Endothelial cell of umbilical vein (primary cell): ENCODE measurements around the gene PAPPA2. TPM values are rescaled to one million over a fixed set of nuclear protein-coding genes. Genes with fewer than 3 reads are reported as not detected.

ENCODE experiments used
- BruUV-seq: library from RNA; stranded (reverse); fragments of 400-500 nt; replicated peaks from 2 replicates; lab custom pipeline; 2021; lab: Mats Ljungman, UMichigan
- CTCF ChIA-PET: fragments of 300-600, 350-600 bp; sonication (Branson Sonifier 250); formaldehyde crosslinking; loops from one replicate; lab custom pipeline; 2021; ENCODE audit warnings: antibody characterized with exemption, inconsistent platforms; lab: Charles Lee
- POLR2A ChIA-PET: fragments of 300-600, 350-600 bp; sonication (Branson Sonifier 250); formaldehyde crosslinking; loops from one replicate; lab custom pipeline; 2021; ENCODE audit warnings: antibody characterized with exemption, inconsistent platforms; lab: Charles Lee
- DNase-seq: peaks from one replicate; pipeline ENCODE4 v3.0.0-alpha.2; 2011; ENCODE audit warnings: low read depth, low spot score
- FAIRE-seq: peaks from 2 replicates; lab custom pipeline; 2011; peaks lifted over from hg19 to GRCh38; lab: Jason Lieb, UNC
- H2AFZ ChIP-seq: 2 replicates; pipeline ENCODE4 v1.6.0; 2012; ENCODE audit warnings: low read depth, low read length, control low read depth, inconsistent platforms
- H3K27ac ChIP-seq: 2 replicates; pipeline ENCODE4 v1.5.1; 2011; ENCODE audit warnings: low read depth, mild to moderate bottlenecking, control low read depth, low read length, moderate library complexity; ENCODE audit not compliant: insufficient read depth
- H3K27me3 ChIP-seq, 2 experiments: 2 replicates each; pipeline versions ENCODE4 v1.6.0 to v1.6.1; 2011; ENCODE audit warnings: low read length in 2 of 2, mixed read lengths in 1 of 2; ENCODE audit not compliant: control insufficient read depth in 2 of 2, insufficient read depth in 2 of 2
- H3K36me3 ChIP-seq, 2 experiments: 2 replicates in 1 of 2; 3 replicates in 1 of 2; pipeline ENCODE4 v1.5.1; 2011; ENCODE audit warnings: low read length in 2 of 2, mild to moderate bottlenecking in 1 of 2, moderate library complexity in 1 of 2; ENCODE audit not compliant: control insufficient read depth in 2 of 2, insufficient read depth in 2 of 2; ENCODE audit errors: extremely low read depth in 1 of 2
- H3K4me1 ChIP-seq: 3 replicates; pipeline ENCODE4 v1.5.1; 2011; ENCODE audit warnings: mild to moderate bottlenecking, low read length; ENCODE audit not compliant: control insufficient read depth, insufficient read depth; ENCODE audit errors: extremely low read depth
- H3K4me2 ChIP-seq: 2 replicates; pipeline ENCODE4 v1.6.1; 2011; ENCODE audit warnings: low read length, control low read depth, mixed read lengths; ENCODE audit not compliant: insufficient read depth
- H3K4me3 ChIP-seq, 3 experiments: fragments of 200-600 bp in 1 of 3; sonication (generic), shearing (Covaris generic) in 1 of 3; replicated peaks in 1 of 3; 2 replicates each; pipeline ENCODE4 v1.5.1; 2011 to 2016; ENCODE audit warnings: control low read depth in 3 of 3, low read length in 3 of 3, mild to moderate bottlenecking in 2 of 3, inconsistent platforms in 1 of 3, low read depth in 1 of 3, moderate library complexity in 1 of 3; ENCODE audit not compliant: insufficient read depth in 1 of 3
- H3K79me2 ChIP-seq: 2 replicates; pipeline ENCODE4 v1.6.0; 2012; ENCODE audit warnings: low read length, inconsistent platforms; ENCODE audit not compliant: control insufficient read depth, insufficient read depth
- H3K9ac ChIP-seq: replicated peaks from 2 replicates; pipeline ENCODE3; 2011; ENCODE audit warnings: low read length, control low read depth; ENCODE audit not compliant: insufficient read depth; ENCODE audit errors: extremely low read depth
- H3K9me1 ChIP-seq: replicated peaks from 3 replicates; pipeline ENCODE4 v1.6.0; 2011; ENCODE audit warnings: mild to moderate bottlenecking, low read length; ENCODE audit not compliant: control insufficient read depth, insufficient read depth; ENCODE audit errors: extremely low read depth
- H3K9me3 ChIP-seq: replicated peaks from 2 replicates; pipeline ENCODE4 v1.5.1; 2012; ENCODE audit warnings: low read length, inconsistent platforms; ENCODE audit not compliant: control insufficient read depth, insufficient read depth
- H4K20me1 ChIP-seq: replicated peaks from 2 replicates; pipeline ENCODE3; 2011; ENCODE audit warnings: mild to moderate bottlenecking, low read length; ENCODE audit not compliant: control insufficient read depth, insufficient read depth; ENCODE audit errors: extremely low read depth
- CTCF ChIP-seq, 2 donors: IDR thresholded peaks; 1 replicate in 1 of 2; 2 replicates in 1 of 2; pipeline ENCODE4 v1.5.1; 2011; ENCODE audit warnings: low read length in 2 of 2, mild to moderate bottlenecking in 2 of 2, moderate library complexity in 2 of 2, control low read depth in 1 of 2, inconsistent platforms in 1 of 2, low read depth in 1 of 2; ENCODE audit not compliant: insufficient read depth in 1 of 2; ENCODE audit errors: extremely low read depth in 1 of 2
- EZH2 ChIP-seq: IDR thresholded peaks from 2 replicates; pipeline ENCODE4 v1.6.1; 2012; ENCODE audit warnings: borderline replicate concordance, low read depth, mild to moderate bottlenecking, moderate library complexity, low read length, inconsistent platforms; ENCODE audit not compliant: severe bottlenecking
- FOS ChIP-seq: IDR thresholded peaks from 2 replicates; pipeline ENCODE4 v1.6.1; 2011; ENCODE audit warnings: mild to moderate bottlenecking, low read length, moderate library complexity, borderline replicate concordance; ENCODE audit not compliant: insufficient read depth
- GATA2 ChIP-seq: IDR thresholded peaks from 2 replicates; pipeline ENCODE4 v1.7.0; 2011; ENCODE audit warnings: low read depth, mild to moderate bottlenecking, moderate library complexity, mixed read lengths, low read length; ENCODE audit not compliant: insufficient read length, insufficient read depth
- JUN ChIP-seq: IDR thresholded peaks from 2 replicates; pipeline ENCODE4 v1.6.1; 2011; ENCODE audit warnings: borderline replicate concordance, low read depth; ENCODE audit not compliant: insufficient read length, insufficient read depth
- MYC ChIP-seq: IDR thresholded peaks from one replicate; pipeline ENCODE4 v1.6.1; 2011; ENCODE audit warnings: mild to moderate bottlenecking, low read depth, low read length
- POLR2A ChIP-seq: IDR thresholded peaks from 2 replicates; pipeline ENCODE4 v1.6.1; 2012; ENCODE audit warnings: low read depth, mild to moderate bottlenecking, control low read depth, low read length
- POLR2AphosphoS5 ChIP-seq: IDR thresholded peaks from 2 replicates; pipeline ENCODE4 v1.6.1; 2012; ENCODE audit warnings: low read depth, mild to moderate bottlenecking, control low read depth, low read length, moderate library complexity; ENCODE audit not compliant: insufficient read depth
- dilution Hi-C: fragments of 300-500 bp; cut with MboI; formaldehyde crosslinking; loops from one replicate; pipeline ENCODE4 v1.15.0; 2019; ENCODE audit warnings: low sequenced_read_pairs; ENCODE audit not compliant: extremely low pct_ligation_motif_present
- intact Hi-C: fragments of 100-400 bp; cut with micrococcal nuclease; formaldehyde crosslinking; loops from one replicate; pipeline ENCODE4 v1.10.0; 2022
- polyA plus RNA-seq, 4 experiments: library from polyadenylated mRNA; depleted of rRNA in 3 of 4; stranded (reverse) in 3 of 4; unstranded in 1 of 4; fragments of >200 nt; gene quantifications; 2 replicates each; pipeline versions ENCODE4 v1.2.1 to v1.2.3, GENCODE V29; 2011 to 2012; ENCODE audit warnings: missing spikeins in 1 of 4
- total RNA-seq: library from RNA; stranded (reverse); gene quantifications from 2 replicates; pipeline ENCODE4 v1.2.3, GENCODE V29; 2021
- TF ChIP-seq, protein P1 (sequence below): IDR thresholded peaks from 2 replicates; pipeline ENCODE4 v1.6.1; 2011; ENCODE audit not compliant: insufficient read depth, insufficient read length

The PAPPA2 gene
- total and polyA plus RNA-seq, 2 donors (not counting 3 experiments of a cell fraction or from before 2014, with no cell fraction given): not detected

DNA sequence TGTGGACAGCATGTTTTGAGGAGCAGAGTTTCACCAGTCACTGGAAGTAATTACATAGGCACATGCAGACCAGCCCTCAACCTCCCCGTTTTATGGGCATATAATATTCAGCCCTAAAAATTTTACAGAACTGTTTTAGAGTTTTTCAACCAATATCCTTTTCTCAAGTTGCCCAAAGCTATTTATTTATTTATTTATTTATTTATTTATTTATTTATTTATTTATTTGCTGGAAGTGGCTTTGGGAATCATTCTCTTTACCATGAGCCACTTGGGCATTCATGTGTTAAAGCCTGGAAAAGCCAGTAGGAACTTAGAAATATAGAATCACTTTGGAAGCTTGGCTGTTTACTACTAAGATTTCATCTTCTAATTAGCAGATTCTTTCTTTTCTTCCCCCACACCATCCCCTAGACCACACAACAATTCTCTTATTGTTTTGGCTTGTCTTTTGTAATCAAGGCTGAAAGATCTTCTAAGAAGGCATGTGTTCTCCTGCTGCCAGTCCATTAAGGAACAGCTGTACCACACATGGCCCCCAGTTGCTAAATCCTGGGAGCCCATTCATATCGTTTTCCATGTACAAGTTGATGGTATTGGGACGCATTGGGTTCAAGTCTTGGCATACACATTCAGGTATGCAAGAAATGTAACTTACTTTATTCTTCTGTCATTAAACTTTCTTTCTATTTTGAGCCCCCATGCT is 220.0 kb downstream of the PAPPA2 start:
- BruUV-seq: no TSS peak
- no peak for TF ChIP-seq CTCF (IDR thresholded peaks at IDR 0.05; ENCODE audit: extremely low read depth in 1 of 2, insufficient read depth in 1 of 2, low read depth in 1 of 2, low read length in 2 of 2)
- no peak for TF ChIP-seq MYC
- no peak for TF ChIP-seq JUN
- no peak for TF ChIP-seq EZH2
- TF ChIP-seq FOS: no peak
- TF ChIP-seq GATA2: no peak
- no peak for TF ChIP-seq POLR2AphosphoS5
- TF ChIP-seq POLR2A: no peak
- TF ChIP-seq, protein P1, sequence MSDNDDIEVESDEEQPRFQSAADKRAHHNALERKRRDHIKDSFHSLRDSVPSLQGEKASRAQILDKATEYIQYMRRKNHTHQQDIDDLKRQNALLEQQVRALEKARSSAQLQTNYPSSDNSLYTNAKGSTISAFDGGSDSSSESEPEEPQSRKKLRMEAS: no peak
- CTCF ChIA-PET: no interaction called here

More for the DNA sequence above, 220.0 kb downstream of the PAPPA2 start:
- no peaks in the 10 kb centered on the region for H3K9me3 ChIP-seq
- no peaks in the 10 kb centered on the region for H3K4me1 ChIP-seq
- H3K4me2 ChIP-seq: no peak overlapping the region
- dilution Hi-C loops (no loop called here), intact Hi-C loops (no loop called here)
- no peaks in the 10 kb centered on the region for H3K36me3 ChIP-seq
- H3K79me2 ChIP-seq: no peaks in the 10 kb centered on the region
- POLR2A ChIA-PET: no interaction called here
- no peak overlapping the region for H3K4me3 ChIP-seq
- no peak overlapping the region for H3K9ac ChIP-seq
- DNase-seq: no peak
- H2AFZ ChIP-seq: no peak overlapping the region
- FAIRE-seq: no peak
- no peaks in the 10 kb centered on the region for H3K27me3 ChIP-seq
- H3K9me1 ChIP-seq: no peaks in the 10 kb centered on the region
- H4K20me1 ChIP-seq: no peaks in the 10 kb centered on the region
- H3K27ac ChIP-seq: no peak overlapping the region
